Stimulated activated naive CD4-positive, alpha-beta T cell (primary cell): ENCODE results near the gene TEDC2.
"Not testable (repeated sequence)": the region's sequence is repeated elsewhere in the genome, so short reads cannot be mapped to it uniquely, and the experiment has no call there.

Source experiments
- DNase-seq, 6 experiments: peaks; one replicate each; lab custom pipeline; 2025; lab: John Stamatoyannopoulos, UW

TEDC2 gene

DNA sequence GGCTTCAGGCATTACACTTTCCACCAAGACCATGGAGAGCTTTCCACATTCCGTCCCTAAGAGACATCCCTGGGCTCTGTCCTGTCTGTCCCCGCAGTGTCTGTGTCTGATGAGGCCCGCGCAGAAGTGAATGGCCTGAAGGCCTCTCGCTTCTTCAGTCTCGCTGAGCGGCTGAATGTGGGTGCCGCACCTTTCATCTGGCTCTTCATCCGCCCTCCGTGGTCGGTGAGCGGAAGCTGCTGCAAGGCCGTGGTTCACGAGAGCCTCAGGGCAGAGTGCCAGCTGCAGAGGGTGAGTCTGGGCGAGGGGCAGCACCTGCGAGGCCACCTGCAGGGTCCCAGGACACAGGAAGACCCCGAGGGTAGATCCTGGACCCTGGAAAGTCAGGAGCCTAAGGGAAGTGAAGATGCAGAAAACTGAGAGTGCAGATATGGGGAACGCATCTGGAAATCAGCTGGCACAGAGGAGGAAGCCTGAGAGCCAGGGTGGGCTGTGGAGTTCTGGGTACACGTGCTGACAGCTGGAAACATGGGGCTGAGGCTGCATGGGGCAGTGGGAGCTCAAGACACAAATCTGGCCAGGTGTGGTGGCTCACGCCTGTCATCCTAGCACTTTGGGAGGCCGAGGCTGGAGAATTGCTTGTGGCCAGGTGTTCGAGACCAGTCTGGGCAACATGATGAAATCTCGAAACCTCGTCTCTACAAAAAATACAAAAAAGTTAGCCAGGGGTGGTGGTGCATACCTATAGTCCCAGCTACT, 22.7 kb upstream of the TEDC2 start:
- no peak for DNase-seq

DNA sequence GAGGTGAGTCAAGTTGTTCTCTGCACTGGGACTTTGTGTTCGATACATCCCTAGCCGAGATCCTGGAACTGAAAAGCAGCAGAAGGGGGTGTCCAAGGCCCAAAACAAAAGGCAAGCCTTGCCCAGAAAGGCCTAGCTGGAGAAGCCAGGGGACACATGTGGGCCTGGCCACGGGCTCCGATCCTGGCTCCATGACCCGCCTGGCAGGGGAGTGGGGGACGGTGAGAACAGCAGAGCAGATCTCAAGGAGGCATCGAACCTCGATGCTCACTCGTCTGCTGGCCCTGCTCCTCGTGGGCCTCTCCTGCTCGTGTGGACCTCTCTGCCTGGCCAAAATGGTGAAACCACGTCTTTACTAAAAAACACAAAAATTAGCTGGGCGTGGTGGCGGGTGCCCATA, 21.8 kb upstream of the TEDC2 start:
- DNase-seq, result no peak

DNA sequence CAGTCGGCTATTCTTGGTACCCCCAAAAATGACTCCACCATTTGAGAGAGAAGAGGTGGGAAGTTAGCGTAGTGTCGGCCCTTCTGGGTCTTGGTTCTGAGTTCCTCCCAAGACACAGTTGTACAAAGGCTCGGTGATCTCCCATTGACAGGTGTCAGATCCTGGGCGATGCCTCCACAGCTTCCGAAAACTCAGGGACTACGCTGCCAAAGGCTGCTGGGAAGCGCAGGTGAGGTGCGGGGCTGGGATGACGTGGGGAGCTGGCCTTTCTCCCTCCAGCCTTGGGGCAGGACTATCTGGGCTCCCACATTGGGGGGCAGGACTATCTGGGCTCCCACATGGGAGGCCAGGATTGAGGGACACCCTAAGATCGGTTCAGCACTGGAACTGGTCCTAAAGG, 20.3 kb upstream of the TEDC2 start:
- DNase-seq, result no peak

DNA sequence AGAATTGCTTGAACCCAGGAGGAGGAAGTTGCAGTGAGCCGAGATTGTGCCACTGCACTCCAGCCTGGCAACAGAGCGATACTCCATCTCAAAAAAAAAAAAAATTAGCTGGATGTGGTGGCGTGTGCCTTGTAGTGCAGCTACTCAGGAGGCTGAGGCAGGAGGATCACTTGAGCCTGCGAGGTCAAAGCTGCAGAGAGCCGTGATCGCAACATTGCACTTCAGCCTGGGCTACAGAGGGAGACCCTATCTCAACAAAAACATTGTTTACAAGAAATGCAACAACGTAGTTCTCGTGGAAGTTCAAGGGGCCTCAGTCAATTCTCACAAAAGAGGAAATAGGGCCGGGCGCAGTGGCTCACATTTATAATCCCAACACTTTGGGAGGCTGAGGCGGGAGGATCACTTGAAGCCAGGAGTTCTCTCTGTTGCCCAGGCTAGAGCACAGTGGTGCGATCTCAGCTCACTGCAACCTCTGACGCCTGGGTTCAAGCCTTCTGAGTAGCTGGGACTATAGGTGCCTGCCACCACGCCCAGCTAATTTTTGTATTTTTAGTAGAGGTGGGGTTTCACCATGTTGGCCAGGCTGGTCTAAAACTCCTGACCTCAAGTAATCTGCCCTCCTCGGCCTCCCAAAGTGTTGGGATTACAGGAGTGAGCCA, 18.6 kb upstream of the TEDC2 start:
- DNase-seq, result not testable (repeated sequence)

- no peak for DNase-seq
Observed at GRCh38 chr16:2443555-2443954, 16.4 kb upstream of the TEDC2 start.

- DNase-seq, result no peak
Observed at GRCh38 chr16:2447920-2448583, 11.9 kb upstream of the TEDC2 start.

GRCh38 chr16:2449118-2449517, 10.8 kb upstream of the TEDC2 start:
- DNase-seq, result no peak

DNA sequence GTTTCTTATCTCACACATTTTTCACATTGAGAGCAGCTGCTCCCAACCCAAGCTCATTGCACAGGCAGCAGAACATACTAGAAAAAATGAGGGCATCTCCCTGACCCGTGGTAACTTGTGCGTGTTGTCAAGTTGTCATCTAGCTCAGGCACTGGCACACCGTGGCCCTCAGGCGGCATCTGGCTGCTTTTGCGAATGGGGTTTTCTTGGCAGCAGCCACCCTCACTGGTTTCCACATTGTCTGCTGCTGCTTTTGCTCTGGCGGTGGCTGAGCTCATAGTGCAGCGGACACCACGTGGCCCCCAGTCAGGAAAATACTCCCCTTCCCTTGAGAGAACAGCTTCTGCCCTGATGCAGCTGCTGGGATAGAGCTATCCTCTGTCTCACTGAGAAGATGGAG, 9.4 kb upstream of the TEDC2 start:
- no peak for DNase-seq

DNA sequence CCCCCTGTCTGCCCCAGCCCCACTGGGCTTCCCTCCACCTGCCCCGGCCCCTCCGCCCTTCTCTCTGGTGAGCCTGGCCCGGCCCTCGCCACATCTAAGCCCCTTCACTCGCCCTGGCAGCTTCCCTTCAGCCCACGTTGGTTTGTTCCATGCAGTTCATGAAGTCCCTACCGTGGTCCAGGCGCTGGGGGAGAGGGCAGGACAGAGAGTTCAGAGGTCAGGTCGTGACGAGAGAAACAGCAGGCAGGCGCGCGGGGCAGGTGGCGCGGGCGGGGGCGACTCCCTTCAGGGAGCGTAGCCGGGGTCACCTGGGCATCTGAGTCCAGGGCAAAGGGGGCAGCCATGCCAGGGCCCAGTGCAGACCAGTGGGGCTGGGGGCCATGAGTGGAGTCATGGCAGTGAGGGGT, 8.9 kb upstream of the TEDC2 start:
- DNase-seq, result no peak

- DNase-seq, result no peak
Observed at GRCh38 chr16:2451851-2452320, 8.0 kb upstream of the TEDC2 start.

GRCh38 chr16:2452650-2453049, 7.3 kb upstream of the TEDC2 start:
- no peak for DNase-seq

- DNase-seq, result no peak
Observed at GRCh38 chr16:2455081-2455845, 4.6 kb upstream of the TEDC2 start.

- no peak for DNase-seq
Observed at GRCh38 chr16:2456551-2457153, 3.3 kb upstream of the TEDC2 start.

- no peak for DNase-seq
Observed at GRCh38 chr16:2457267-2457666, 2.6 kb upstream of the TEDC2 start.

- no peak for DNase-seq
Observed at GRCh38 chr16:2457946-2458345, 2.0 kb upstream of the TEDC2 start.

- no peak for DNase-seq
Observed at GRCh38 chr16:2458887-2459646, 842 bp upstream of the TEDC2 start.

GRCh38 chr16:2460391-2460713, 443 bp downstream of the TEDC2 start:
- DNase-seq, result no peak

DNA sequence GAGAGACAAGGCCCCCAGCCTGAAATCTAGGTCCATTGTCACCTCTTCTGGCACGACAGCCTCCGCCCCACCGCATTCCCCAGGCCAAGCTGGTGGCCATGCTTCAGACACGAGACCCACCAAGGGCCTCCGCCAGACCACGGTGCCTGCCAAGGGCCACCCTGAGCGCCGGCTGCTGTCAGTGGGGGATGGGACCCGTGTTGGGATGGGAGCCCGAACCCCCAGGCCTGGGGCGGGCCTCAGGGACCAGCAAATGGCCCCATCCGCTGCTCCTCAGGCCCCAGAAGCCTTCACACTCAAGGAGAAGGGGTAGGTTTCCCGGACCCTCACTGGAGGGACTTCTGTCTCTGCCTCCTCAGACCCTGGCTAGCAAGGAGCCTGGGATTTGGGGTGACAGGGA, 1.0 kb downstream of the TEDC2 start:
- no peak for DNase-seq

- DNase-seq, result no peak
Observed at GRCh38 chr16:2462031-2462866, 2.3 kb downstream of the TEDC2 start.

GRCh38 chr16:2464333-2464732, 4.4 kb downstream of the TEDC2 start:
- no peak for DNase-seq
